ENCODE data around the gene MAPK4.
A peak's percentile ranks its signal among the peaks of the same experiment; 100 is the strongest.

Gene MAPK4

GRCh38 chr18:50744253-50744652 lies 184.4 kb downstream of the MAPK4 start:
- no peak for TF ChIP-seq GATA2 (IDR thresholded peaks at IDR 0.05; ENCODE audit: low read depth, low read length)
- TF ChIP-seq GATA3 (IDR thresholded peaks at IDR 0.05; ENCODE audit: low read depth, low read length): no peak

GRCh38 chr18:50745945-50746344 lies 186.1 kb downstream of the MAPK4 start:
- TF ChIP-seq GATA2 (IDR thresholded peaks at IDR 0.05; ENCODE audit: low read depth, low read length): no peak
- no peak for TF ChIP-seq GATA3 (IDR thresholded peaks at IDR 0.05; ENCODE audit: low read depth, low read length)

- TF ChIP-seq GATA3 (IDR thresholded peaks at IDR 0.05; ENCODE audit: low read depth, low read length) (no peak), GATA2 (IDR thresholded peaks at IDR 0.05; ENCODE audit: low read depth, low read length) (no peak)
Observed at GRCh38 chr18:50747849-50748242, 188.0 kb downstream of the MAPK4 start.

GRCh38 chr18:50748243-50749229 lies 188.6 kb downstream of the MAPK4 start:
- TF ChIP-seq GATA3 (IDR thresholded peaks at IDR 0.05; ENCODE audit: low read depth, low read length) (0 out of 2 replicates have a peak, but pooled peaks have one; percentile 41), GATA2 (IDR thresholded peaks at IDR 0.05; ENCODE audit: low read depth, low read length) (peak; percentile 80)

- TF ChIP-seq GATA2 (IDR thresholded peaks at IDR 0.05; ENCODE audit: low read depth, low read length) (no peak), GATA3 (IDR thresholded peaks at IDR 0.05; ENCODE audit: low read depth, low read length) (no peak)
Observed at GRCh38 chr18:50749421-50749820, 189.5 kb downstream of the MAPK4 start.

- TF ChIP-seq GATA2 (IDR thresholded peaks at IDR 0.05; ENCODE audit: low read depth, low read length): no peak
- no peak for TF ChIP-seq GATA3 (IDR thresholded peaks at IDR 0.05; ENCODE audit: low read depth, low read length)
Observed at GRCh38 chr18:50749945-50750344, 190.1 kb downstream of the MAPK4 start.

- TF ChIP-seq GATA3 (IDR thresholded peaks at IDR 0.05; ENCODE audit: low read depth, low read length) (no peak), GATA2 (IDR thresholded peaks at IDR 0.05; ENCODE audit: low read depth, low read length) (no peak)
Observed at GRCh38 chr18:50750546-50750945, 190.7 kb downstream of the MAPK4 start.

GRCh38 chr18:50751490-50751889 lies 191.6 kb downstream of the MAPK4 start:
- TF ChIP-seq GATA2 (IDR thresholded peaks at IDR 0.05; ENCODE audit: low read depth, low read length): no peak

- no peak for TF ChIP-seq GATA3 (IDR thresholded peaks at IDR 0.05; ENCODE audit: low read depth, low read length)
Observed at GRCh38 chr18:50751947-50752346, 192.1 kb downstream of the MAPK4 start.

- TF ChIP-seq GATA3 (IDR thresholded peaks at IDR 0.05; ENCODE audit: low read depth, low read length): no peak
- no peak for TF ChIP-seq GATA2 (IDR thresholded peaks at IDR 0.05; ENCODE audit: low read depth, low read length)
Observed at GRCh38 chr18:50753311-50753710, 193.4 kb downstream of the MAPK4 start.

GRCh38 chr18:50754297-50754696 lies 194.4 kb downstream of the MAPK4 start:
- TF ChIP-seq GATA3 (IDR thresholded peaks at IDR 0.05; ENCODE audit: low read depth, low read length) (no peak), GATA2 (IDR thresholded peaks at IDR 0.05; ENCODE audit: low read depth, low read length) (no peak)

GRCh38 chr18:50757358-50757757 lies 197.5 kb downstream of the MAPK4 start:
- no peak for TF ChIP-seq GATA2 (IDR thresholded peaks at IDR 0.05; ENCODE audit: low read depth, low read length)
- TF ChIP-seq GATA3 (IDR thresholded peaks at IDR 0.05; ENCODE audit: low read depth, low read length): no peak

GRCh38 chr18:50769463-50769862 lies 209.6 kb downstream of the MAPK4 start:
- TF ChIP-seq GATA3 (IDR thresholded peaks at IDR 0.05; ENCODE audit: low read depth, low read length): no peak
- no peak for TF ChIP-seq GATA2 (IDR thresholded peaks at IDR 0.05; ENCODE audit: low read depth, low read length)

- TF ChIP-seq GATA3 (IDR thresholded peaks at IDR 0.05; ENCODE audit: low read depth, low read length): no peak
- no peak for TF ChIP-seq GATA2 (IDR thresholded peaks at IDR 0.05; ENCODE audit: low read depth, low read length)
Observed at GRCh38 chr18:50775207-50775606, 215.3 kb downstream of the MAPK4 start.

- TF ChIP-seq GATA2 (IDR thresholded peaks at IDR 0.05; ENCODE audit: low read depth, low read length): no peak
- no peak for TF ChIP-seq GATA3 (IDR thresholded peaks at IDR 0.05; ENCODE audit: low read depth, low read length)
Observed at GRCh38 chr18:50775726-50776125, 215.8 kb downstream of the MAPK4 start.

All from SH-SY5Y (cell line).